Stimulated activated naive CD8-positive, alpha-beta T cell treated with anti-CD3 and anti-CD28 coated beads, Interleukin-15, Interleukin-2, amounts not matched to agents 100 ng/mL and 50 ng/mL, for 24 hours (primary cell): ENCODE measurements around the gene STAC3.

Source experiments
- H3K27ac Mint-ChIP-seq: one replicate; pipeline ENCODE4 v1.8.0; 2021; ENCODE audit warnings: mild to moderate bottlenecking, mixed read lengths
- H3K27me3 Mint-ChIP-seq: one replicate; pipeline ENCODE4 v1.8.0; 2021; ENCODE audit warnings: mixed read lengths
- H3K36me3 Mint-ChIP-seq: one replicate; pipeline ENCODE4 v1.8.0; 2021; ENCODE audit warnings: low read depth, mixed read lengths
- H3K4me1 Mint-ChIP-seq: one replicate; pipeline ENCODE4 v1.8.0; 2021; ENCODE audit warnings: low read depth, mixed read lengths
- H3K4me3 Mint-ChIP-seq: one replicate; pipeline ENCODE4 v1.8.0; 2021; ENCODE audit warnings: mild to moderate bottlenecking, mixed read lengths
- H3K9me3 Mint-ChIP-seq: one replicate; pipeline ENCODE4 v1.8.0; 2021; ENCODE audit warnings: mixed read lengths

The STAC3 gene

GRCh38 chr12:57215065-57215464 is 35.9 kb downstream of the STAC3 start:
- H3K9me3 Mint-ChIP-seq, result no peaks in the 10 kb centered on the region
- no peaks in the 10 kb centered on the region for H3K36me3 Mint-ChIP-seq
- no peak overlapping the region for H3K27ac Mint-ChIP-seq
- H3K4me1 Mint-ChIP-seq, result peaks cover 47% of the 10 kb centered on the region
- H3K4me3 Mint-ChIP-seq, result no peak overlapping the region
- peaks cover 58% of the 10 kb centered on the region for H3K27me3 Mint-ChIP-seq

GRCh38 chr12:57214398-57214781 is 36.6 kb downstream of the STAC3 start:
- H3K4me3 Mint-ChIP-seq, result no peak overlapping the region
- no peaks in the 10 kb centered on the region for H3K36me3 Mint-ChIP-seq
- H3K9me3 Mint-ChIP-seq, result no peaks in the 10 kb centered on the region
- H3K27ac Mint-ChIP-seq, result no peak overlapping the region
- H3K27me3 Mint-ChIP-seq, result peaks cover 52% of the 10 kb centered on the region
- H3K4me1 Mint-ChIP-seq, result peaks cover 42% of the 10 kb centered on the region

GRCh38 chr12:57213763-57214397 is 37.1 kb downstream of the STAC3 start:
- Mint-ChIP-seq H3K27ac (no peak overlapping the region), H3K36me3 (no peaks in the 10 kb centered on the region), H3K9me3 (no peaks in the 10 kb centered on the region), H3K4me1 (peaks cover 42% of the 10 kb centered on the region), H3K4me3 (no peak overlapping the region), H3K27me3 (peaks cover 47% of the 10 kb centered on the region)

GRCh38 chr12:57213058-57213715 is 37.8 kb downstream of the STAC3 start:
- no peak overlapping the region for H3K4me3 Mint-ChIP-seq

GRCh38 chr12:57212701-57213057 is 38.3 kb downstream of the STAC3 start:
- Mint-ChIP-seq H3K27ac (no peak overlapping the region), H3K4me1 (peaks cover 34% of the 10 kb centered on the region), H3K9me3 (no peaks in the 10 kb centered on the region), H3K4me3 (no peak overlapping the region), H3K27me3 (peaks cover 35% of the 10 kb centered on the region), H3K36me3 (no peaks in the 10 kb centered on the region)

More at GRCh38 chr12:57213058-57213715, 37.8 kb downstream of the STAC3 start:
- Mint-ChIP-seq H3K27ac (no peak overlapping the region), H3K4me1 (peaks cover 39% of the 10 kb centered on the region), H3K27me3 (peaks cover 40% of the 10 kb centered on the region), H3K9me3 (no peaks in the 10 kb centered on the region), H3K36me3 (no peaks in the 10 kb centered on the region)

GRCh38 chr12:57211791-57212700 is 38.9 kb downstream of the STAC3 start:
- no peak overlapping the region for H3K27ac Mint-ChIP-seq

GRCh38 chr12:57210926-57211692 is 39.9 kb downstream of the STAC3 start:
- H3K4me1 Mint-ChIP-seq, result peaks cover 29% of the 10 kb centered on the region
- H3K36me3 Mint-ChIP-seq, result no peaks in the 10 kb centered on the region
- no peak overlapping the region for H3K4me3 Mint-ChIP-seq
- no peak overlapping the region for H3K27ac Mint-ChIP-seq
- no peaks in the 10 kb centered on the region for H3K9me3 Mint-ChIP-seq
- H3K27me3 Mint-ChIP-seq, result peaks cover 29% of the 10 kb centered on the region

More at GRCh38 chr12:57211791-57212700, 38.9 kb downstream of the STAC3 start:
- no peaks in the 10 kb centered on the region for H3K36me3 Mint-ChIP-seq
- no peaks in the 10 kb centered on the region for H3K9me3 Mint-ChIP-seq
- H3K4me1 Mint-ChIP-seq, result peaks cover 29% of the 10 kb centered on the region
- peaks cover 29% of the 10 kb centered on the region for H3K27me3 Mint-ChIP-seq
- no peak overlapping the region for H3K4me3 Mint-ChIP-seq

- Mint-ChIP-seq H3K27me3 (peaks cover 23% of the 10 kb centered on the region), H3K27ac (no peak overlapping the region), H3K4me3 (no peak overlapping the region), H3K36me3 (no peaks in the 10 kb centered on the region), H3K4me1 (peaks cover 23% of the 10 kb centered on the region), H3K9me3 (no peaks in the 10 kb centered on the region)
These were observed 40.5 kb downstream of the STAC3 start for GRCh38 chr12:57210461-57210860.

GRCh38 chr12:57209916-57210315 is 41.1 kb downstream of the STAC3 start:
- Mint-ChIP-seq H3K4me3 (no peak overlapping the region), H3K4me1 (peaks cover 18% of the 10 kb centered on the region), H3K27me3 (peaks cover 17% of the 10 kb centered on the region), H3K27ac (no peak overlapping the region), H3K9me3 (no peaks in the 10 kb centered on the region), H3K36me3 (no peaks in the 10 kb centered on the region)

- H3K36me3 Mint-ChIP-seq, result no peaks in the 10 kb centered on the region
- no peak overlapping the region for H3K27ac Mint-ChIP-seq
- peaks cover 5% of the 10 kb centered on the region for H3K27me3 Mint-ChIP-seq
- H3K4me3 Mint-ChIP-seq, result no peak overlapping the region
- H3K9me3 Mint-ChIP-seq, result no peaks in the 10 kb centered on the region
- H3K4me1 Mint-ChIP-seq, result peaks cover 6% of the 10 kb centered on the region
These were observed 42.2 kb downstream of the STAC3 start for GRCh38 chr12:57208631-57209282.

GRCh38 chr12:57207731-57208630 is 43.0 kb downstream of the STAC3 start:
- no peaks in the 10 kb centered on the region for H3K36me3 Mint-ChIP-seq
- no peak overlapping the region for H3K27ac Mint-ChIP-seq
- H3K9me3 Mint-ChIP-seq, result no peaks in the 10 kb centered on the region
- H3K4me1 Mint-ChIP-seq, result no peaks in the 10 kb centered on the region
- no peaks in the 10 kb centered on the region for H3K27me3 Mint-ChIP-seq
- H3K4me3 Mint-ChIP-seq, result no peak overlapping the region

- H3K4me1 Mint-ChIP-seq, result no peaks in the 10 kb centered on the region
- no peak overlapping the region for H3K4me3 Mint-ChIP-seq
- H3K27ac Mint-ChIP-seq, result no peak overlapping the region
- H3K9me3 Mint-ChIP-seq, result no peaks in the 10 kb centered on the region
- no peaks in the 10 kb centered on the region for H3K27me3 Mint-ChIP-seq
- no peaks in the 10 kb centered on the region for H3K36me3 Mint-ChIP-seq
These were observed 45.1 kb downstream of the STAC3 start for GRCh38 chr12:57205931-57206330.

GRCh38 chr12:57205186-57205585 is 45.8 kb downstream of the STAC3 start:
- Mint-ChIP-seq H3K27me3 (no peaks in the 10 kb centered on the region), H3K27ac (no peak overlapping the region), H3K4me3 (no peak overlapping the region), H3K9me3 (no peaks in the 10 kb centered on the region), H3K4me1 (no peaks in the 10 kb centered on the region), H3K36me3 (no peaks in the 10 kb centered on the region)
